Glomerular visceral epithelial cell (primary cell): Measurements from ENCODE around the gene RPL12.
"Not testable (repeated sequence)": the region's sequence is repeated elsewhere in the genome, so short reads cannot be mapped to it uniquely, and the experiment has no call there.

Source experiments
- DNase-seq: peaks from one replicate; pipeline ENCODE4 v3.0.0-alpha.2; 2016; ENCODE audit errors: extremely low spot score

RPL12 gene

GRCh38 chr9:127467621-127468020 lies 16.4 kb upstream of the RPL12 start:
- DNase-seq: no peak

- DNase-seq: not testable (repeated sequence)
These were observed 15.3 kb upstream of the RPL12 start for GRCh38 chr9:127466407-127466917.

GRCh38 chr9:127463911-127464310 lies 12.7 kb upstream of the RPL12 start:
- no peak for DNase-seq

- DNase-seq: no peak
These were observed 12.2 kb upstream of the RPL12 start for GRCh38 chr9:127463382-127463781.

- DNase-seq: no peak
These were observed 7.7 kb upstream of the RPL12 start for GRCh38 chr9:127458921-127459320.

GRCh38 chr9:127457191-127457878 lies 6.1 kb upstream of the RPL12 start:
- DNase-seq: no peak

- peak; percentile 15 for DNase-seq
These were observed 4.3 kb upstream of the RPL12 start for GRCh38 chr9:127455324-127455992.

GRCh38 chr9:127452691-127453090 lies 1.5 kb upstream of the RPL12 start:
- DNase-seq: peak; percentile 39

- DNase-seq: peak; percentile 63
These were observed 851 bp upstream of the RPL12 start for GRCh38 chr9:127451858-127452656.

GRCh38 chr9:127451608-127451857 lies 327 bp upstream of the RPL12 start:
- DNase-seq: no peak

- peak; percentile 28 for DNase-seq
These were observed 904 bp downstream of the RPL12 start for GRCh38 chr9:127450243-127450760.

GRCh38 chr9:127449332-127449966 lies 1.8 kb downstream of the RPL12 start:
- peak; percentile 29 for DNase-seq

- DNase-seq: no peak
These were observed 2.9 kb downstream of the RPL12 start for GRCh38 chr9:127448112-127448805.

GRCh38 chr9:127447416-127448111 lies 3.6 kb downstream of the RPL12 start:
- no peak for DNase-seq

- DNase-seq: no peak
These were observed 4.3 kb downstream of the RPL12 start for GRCh38 chr9:127446713-127447415.

GRCh38 chr9:127445851-127446712 lies 5.1 kb downstream of the RPL12 start:
- peak; percentile 18 for DNase-seq

- peak; percentile 15 for DNase-seq
These were observed 6.0 kb downstream of the RPL12 start for GRCh38 chr9:127444921-127445850.

- no peak for DNase-seq
These were observed 6.8 kb downstream of the RPL12 start for GRCh38 chr9:127444283-127444920.
